ENCODE measurements around the gene ANKRD31. TPM values are rescaled to one million over a fixed set of nuclear protein-coding genes. Genes with fewer than 3 reads are reported as not detected.

The ANKRD31 gene
- total and polyA plus RNA-seq, 2 donors = 0.05 to 0.69 TPM

Small RNA genes within 50 kb of the gene (small RNA-seq; reads per million reads assigned to genes)
- gene SUMO2P5 = not detected

Other genes starting within 250 kb of the ANKRD31 start
- gene GCNT4, start 184.3 kb downstream of the ANKRD31 start, total RNA-seq = 16.7 TPM
- gene GCNT4, start 184.3 kb downstream of the ANKRD31 start, polyA plus RNA-seq = 3.2 TPM
- 81.5 TPM for gene HMGCR, start 100.3 kb upstream of the ANKRD31 start, total RNA-seq
- 13.3 TPM for gene HMGCR, start 100.3 kb upstream of the ANKRD31 start, polyA plus RNA-seq

All from urinary bladder (tissue), 2 donors.